K562 (cell line): ENCODE results near the gene RPL22. TPM values are rescaled to one million over a fixed set of nuclear protein-coding genes. Genes with fewer than 3 reads are reported as not detected.

ENCODE experiments used
- ATAC-seq: fragments of 200-7000 bp; cut with Tn5 transposase; 3 replicates; pipeline ENCODE4 v1.9.1; 2020; ENCODE audit warnings: moderate library complexity
- BruUV-seq: library from RNA; stranded (reverse); fragments of 400-500 nt; replicated peaks from 2 replicates; lab custom pipeline; 2021; lab: Mats Ljungman, UMichigan
- CTCF ChIA-PET: fragments of 300-600 bp; formaldehyde crosslinking; extraction: SDS; loops from one replicate; lab custom pipeline; 2021; ENCODE audit warnings: low intra/inter-chr PET ratio; lab: Yijun Ruan, JAX
- POLR2A ChIA-PET: fragments of 300-600, 350-650 bp; sonication (Branson Sonifier 250); formaldehyde crosslinking; extraction: SDS; loops from one replicate; lab custom pipeline; 2021; ENCODE audit warnings: antibody characterized with exemption, inconsistent platforms; lab: Yijun Ruan, JAX
- DNase-seq, 4 experiments: peaks; one replicate each; pipeline versions ENCODE4 v3.0.0 to v3.0.0-alpha.2; 2011 to 2018; ENCODE audit warnings: low spot score in 3 of 4, mixed read lengths in 3 of 4; ENCODE audit errors: extremely low read depth in 1 of 4
- FAIRE-seq: peaks from 2 replicates; lab custom pipeline; 2011; peaks lifted over from hg19 to GRCh38; lab: Jason Lieb, UNC
- H2AFZ ChIP-seq: 2 replicates; pipeline ENCODE4 v1.6.0; 2011; ENCODE audit warnings: low read depth, low read length, control low read depth, inconsistent platforms
- H3K27ac ChIP-seq: fragments of 200-600 bp; 3 replicates; pipeline ENCODE4 v1.8.0; 2011; ENCODE audit warnings: low read depth, mild to moderate bottlenecking, control low read depth, inconsistent platforms, low read length, moderate library complexity, mixed read lengths; ENCODE audit errors: extremely low read depth
- H3K27me3 ChIP-seq, 2 experiments: fragments of 300-600 bp in 1 of 2; 2 replicates in 1 of 2; 3 replicates in 1 of 2; pipeline versions ENCODE4 v1.6.0 to v1.8.0; 2011; ENCODE audit warnings: inconsistent platforms in 2 of 2, low read length in 2 of 2, mild to moderate bottlenecking in 1 of 2, mixed read lengths in 1 of 2, moderate library complexity in 1 of 2; ENCODE audit not compliant: control insufficient read depth in 2 of 2, insufficient read depth in 2 of 2
- H3K36me3 ChIP-seq: fragments of 300-600 bp; 3 replicates; pipeline ENCODE4 v1.8.0; 2011; ENCODE audit warnings: mild to moderate bottlenecking, low read length, inconsistent platforms; ENCODE audit not compliant: control insufficient read depth, insufficient read depth
- H3K4me1 ChIP-seq, 2 experiments: fragments of 200-600 bp in 1 of 2; replicated peaks in 1 of 2; 2 replicates in 1 of 2; 3 replicates in 1 of 2; pipeline versions ENCODE4 v1.5.1 to v1.8.0; 2011; ENCODE audit warnings: inconsistent platforms in 2 of 2, low read length in 2 of 2, mild to moderate bottlenecking in 1 of 2, mixed read lengths in 1 of 2, moderate library complexity in 1 of 2; ENCODE audit not compliant: control insufficient read depth in 2 of 2, insufficient read depth in 2 of 2
- H3K4me2 ChIP-seq: 2 replicates; pipeline ENCODE4 v1.6.1; 2011; ENCODE audit warnings: low read length, control low read depth, inconsistent platforms, mixed read lengths; ENCODE audit not compliant: insufficient read depth
- H3K4me3 ChIP-seq: fragments of 200-600 bp; sonication (generic), shearing (Covaris generic); 2 replicates; pipeline ENCODE4 v1.5.1; 2016; ENCODE audit warnings: control low read depth, inconsistent platforms
- H3K79me2 ChIP-seq: fragments of 200-600 bp; 3 replicates; pipeline ENCODE4 v1.8.0; 2011; ENCODE audit warnings: low read length, inconsistent platforms; ENCODE audit not compliant: control insufficient read depth, insufficient read depth
- H3K9ac ChIP-seq, 2 experiments: 2 replicates each; pipeline versions ENCODE4 v1.6.0 to v1.6.1; 2011; ENCODE audit warnings: low read depth in 2 of 2, low read length in 2 of 2, control low read depth in 1 of 2, inconsistent platforms in 1 of 2, mild to moderate bottlenecking in 1 of 2, mixed read lengths in 1 of 2; ENCODE audit not compliant: insufficient read depth in 1 of 2
- H3K9me1 ChIP-seq: one replicate; pipeline ENCODE4 v1.6.0; 2011; ENCODE audit warnings: inconsistent platforms, mild to moderate bottlenecking, low read length, moderate library complexity; ENCODE audit not compliant: control insufficient read depth, insufficient read depth
- H3K9me3 ChIP-seq: replicated peaks from 2 replicates; pipeline ENCODE4 v1.5.1; 2011; ENCODE audit warnings: low read depth, low read length, inconsistent platforms; ENCODE audit not compliant: control insufficient read depth, insufficient read depth
- H4K20me1 ChIP-seq: replicated peaks from 2 replicates; pipeline ENCODE4 v1.6.1; 2011; ENCODE audit warnings: low read length, inconsistent platforms, mixed read lengths; ENCODE audit not compliant: control insufficient read depth, insufficient read depth
- E2F1 ChIP-seq: sonication (generic); formaldehyde crosslinking; IDR thresholded peaks from 2 replicates; pipeline ENCODE4 v1.8.1; 2023; ENCODE audit warnings: mild to moderate bottlenecking, missing genetic modification reagents, moderate library complexity
- HLTF ChIP-seq: fragments of 450-650 bp; IDR thresholded peaks from 2 replicates; pipeline ENCODE4 v1.6.1; 2016
- KDM1A ChIP-seq, 2 experiments: fragments of 450-650 bp; IDR thresholded peaks; 2 replicates each; pipeline ENCODE4 v1.6.1; 2016; ENCODE audit warnings: mild to moderate bottlenecking in 2 of 2
- KDM4B ChIP-seq, 2 experiments: fragments of 450-650 bp in 1 of 2; sonication (generic) in 1 of 2; IDR thresholded peaks; 2 replicates each; pipeline ENCODE4 v1.6.1; 2016 to 2017; ENCODE audit warnings: borderline replicate concordance in 2 of 2, antibody characterized with exemption in 1 of 2, low read depth in 1 of 2, mild to moderate bottlenecking in 1 of 2
- MITF ChIP-seq: IDR thresholded peaks from 2 replicates; pipeline ENCODE4 v1.6.1; 2014; ENCODE audit warnings: antibody characterized with exemption
- POLR2B ChIP-seq: fragments of 450-650 bp; IDR thresholded peaks from 2 replicates; pipeline ENCODE4 v1.6.1; 2018; ENCODE audit warnings: low read depth; ENCODE audit not compliant: partially characterized antibody
- STAT6 ChIP-seq: sonication (generic); formaldehyde crosslinking; IDR thresholded peaks from 2 replicates; pipeline ENCODE4 v1.8.1; 2023; ENCODE audit warnings: mild to moderate bottlenecking, missing genetic modification reagents
- TBL1XR1 ChIP-seq, 2 experiments: IDR thresholded peaks; 2 replicates each; pipeline ENCODE4 v1.6.1; 2012; ENCODE audit warnings: improper control_type of control experiment in 2 of 2, low read length in 2 of 2, mild to moderate bottlenecking in 1 of 2
- ZNF644 ChIP-seq: fragments of 200-800 bp; sonication (Bioruptor generic); IDR thresholded peaks from 2 replicates; pipeline ENCODE4 v1.6.1; 2016; ENCODE audit warnings: low read depth, missing genetic modification characterization, missing compliant biosample characterization
- ZNF696 ChIP-seq: fragments of 250-450 bp; sonication (Bioruptor Pico); conservative IDR thresholded peaks from 2 replicates; pipeline ENCODE4 v1.4.0; 2020; ENCODE audit warnings: mild to moderate bottlenecking, moderate library complexity
- ZNF76 ChIP-seq: fragments of 250-450 bp; sonication (Bioruptor Pico); IDR thresholded peaks from 2 replicates; pipeline ENCODE4 v1.4.0; 2020; ENCODE audit warnings: mild to moderate bottlenecking, moderate library complexity, borderline replicate concordance
- WGBS: fragments of 100-300 bp; shearing (Covaris generic); methylation state at CpG from one replicate; pipeline ENCODE4 v1.1.6; 2016; ENCODE audit warnings: low coverage, mixed read lengths; ENCODE audit not compliant: insufficient coverage; ENCODE audit errors: missing lambda C conversion rate; 5-methylcytosine and 5-hydroxymethylcytosine counted together
- in situ Hi-C: fragments of 300-500 bp; cut with MboI; formaldehyde crosslinking; loops from 4 replicates; pipeline ENCODE4 v1.15.0; 2018; ENCODE audit warnings: inconsistent platforms, mixed read lengths
- intact Hi-C: fragments of 100-400 bp; cut with micrococcal nuclease; formaldehyde crosslinking; loops from 2 replicates; pipeline ENCODE4 v1.14.2; 2022
- polyA plus RNA-seq, 8 experiments: library from polyadenylated mRNA; depleted of rRNA in 4 of 8; stranded (reverse) in 5 of 8; unstranded in 3 of 8; fragments of >200 nt; fragmentation: Nextera tagmentation in 2 of 8; fragmentation: Illumina TruSeq in 1 of 8; extraction: Ambion mirVana in 2 of 8; extraction: Trizol in 1 of 8; gene quantifications; 2 replicates each; pipeline versions ENCODE4 v1.2.1 to v1.2.3, GENCODE V29; 2011 to 2014; ENCODE audit warnings: inconsistent platforms in 1 of 8, missing spikeins in 1 of 8
- total RNA-seq, 7 experiments: library from RNA; depleted of rRNA in 6 of 7; stranded (reverse); fragments of >200 nt in 6 of 7; fragmentation: Illumina TruSeq in 2 of 7; extraction: Trizol in 2 of 7; gene quantifications; 2 replicates each; pipeline versions ENCODE4 v1.2.1 to v1.2.3, GENCODE V29; 2011 to 2021; ENCODE audit warnings: low replicate concordance in 1 of 7
- TF ChIP-seq, protein P1 (sequence below): fragments of 200-800 bp; sonication (Bioruptor generic); IDR thresholded peaks from 2 replicates; pipeline ENCODE4 v1.6.1; 2017; ENCODE audit warnings: missing genetic modification characterization, missing compliant biosample characterization

Gene RPL22
- total and polyA plus RNA-seq, 9 of the 15 experiments (the other 6 are each of a cell fraction or from before 2014, with no cell fraction given), result 467 to 1,165 (median 607) TPM

GRCh38 chr1:6245086-6245868, 45.9 kb upstream of the RPL22 start:
- in situ Hi-C loops, result loop anchor here (5.0 kb wide), 1 partner anchor 102 kb away; no protein-coding TSS in a partner anchor
- Histone ChIP-seq H3K27me3 (peaks cover 40 to 70% of the 10 kb centered on the region in 2 experiments), H3K4me1 (peaks cover 5 to 64% of the 10 kb centered on the region in 2 experiments; a peak in 3 of 5 replicates), H3K9me1 (no peaks in the 10 kb centered on the region), H3K36me3 (no peaks in the 10 kb centered on the region), H3K79me2 (no peaks in the 10 kb centered on the region), H3K9ac (0 out of 4 replicates have a peak overlapping the region, but pooled peaks of 1 of the 2 experiments have one; percentile 1), H3K9me3 (no peaks in the 10 kb centered on the region), H3K4me2 (peak overlapping the region; percentile 55), H3K27ac (no peak overlapping the region), H3K4me3 (peak overlapping the region; percentile 34), H4K20me1 (peaks cover 39% of the 10 kb centered on the region), H2AFZ (peak overlapping the region; percentile 51; the same call in 1 of the 2 replicates)
- FAIRE-seq (peak; percentile 75), ATAC-seq (peak; percentile 89), DNase-seq (peak; percentile 90 to 92 (median 90))
- BruUV-seq, result no TSS peak
- intact Hi-C loops, result no loop called here
- POLR2A ChIA-PET, result interaction anchor here (0.6 to 1.1 kb wide), 8 partner anchors 10 to 207 kb away, joined by 3 to 6 read pairs (median 3); no protein-coding TSS in a partner anchor
- CTCF ChIA-PET, result interaction anchor here (0.6 to 6.6 kb wide), 11 partner anchors 27 to 265 kb away, joined by 3 to 131 read pairs (median 6); partner anchors contain the start of gene RNF207
- under 1% methylated on average over 46 of the region's 79 CpGs for WGBS
- TF ChIP-seq STAT6 (peak; percentile 88; the same call in 1 of the 2 replicates), KDM4B (IDR thresholded peaks at IDR 0.05; ENCODE audit: borderline replicate concordance in 2 of 2, low read depth in 1 of 2) (peak in 1 of 2 experiments; percentile 49; a peak in 1 of 4 replicates), POLR2B (no peak), ZNF696 (no peak), MITF (no peak), ZNF76 (0 out of 2 replicates have a peak, but pooled peaks have one; percentile 54), E2F1 (peak; percentile 98), KDM1A (IDR thresholded peaks at IDR 0.05) (peak in 1 of 2 experiments; percentile 36; a peak in 1 of 4 replicates), TBL1XR1 (IDR thresholded peaks at IDR 0.05; ENCODE audit: low read length in 2 of 2) (no peak; a peak in 1 of 4 replicates), HLTF (no peak), ZNF644 (tag) (0 out of 2 replicates have a peak, but pooled peaks have one; percentile 42)
- TF ChIP-seq, protein P1, sequence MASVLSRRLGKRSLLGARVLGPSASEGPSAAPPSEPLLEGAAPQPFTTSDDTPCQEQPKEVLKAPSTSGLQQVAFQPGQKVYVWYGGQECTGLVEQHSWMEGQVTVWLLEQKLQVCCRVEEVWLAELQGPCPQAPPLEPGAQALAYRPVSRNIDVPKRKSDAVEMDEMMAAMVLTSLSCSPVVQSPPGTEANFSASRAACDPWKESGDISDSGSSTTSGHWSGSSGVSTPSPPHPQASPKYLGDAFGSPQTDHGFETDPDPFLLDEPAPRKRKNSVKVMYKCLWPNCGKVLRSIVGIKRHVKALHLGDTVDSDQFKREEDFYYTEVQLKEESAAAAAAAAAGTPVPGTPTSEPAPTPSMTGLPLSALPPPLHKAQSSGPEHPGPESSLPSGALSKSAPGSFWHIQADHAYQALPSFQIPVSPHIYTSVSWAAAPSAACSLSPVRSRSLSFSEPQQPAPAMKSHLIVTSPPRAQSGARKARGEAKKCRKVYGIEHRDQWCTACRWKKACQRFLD (CRISPR knock-in tag), result peak; percentile 85; the same call in 1 of the 2 replicates
